Measurements from ENCODE around the gene PSME3IP1. TPM values are rescaled to one million over a fixed set of nuclear protein-coding genes. Genes with fewer than 3 reads are reported as not detected.

The PSME3IP1 gene, protein sequence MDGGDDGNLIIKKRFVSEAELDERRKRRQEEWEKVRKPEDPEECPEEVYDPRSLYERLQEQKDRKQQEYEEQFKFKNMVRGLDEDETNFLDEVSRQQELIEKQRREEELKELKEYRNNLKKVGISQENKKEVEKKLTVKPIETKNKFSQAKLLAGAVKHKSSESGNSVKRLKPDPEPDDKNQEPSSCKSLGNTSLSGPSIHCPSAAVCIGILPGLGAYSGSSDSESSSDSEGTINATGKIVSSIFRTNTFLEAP
- 74.5 and 75.3 TPM in 2 replicates for total RNA-seq

DNA sequence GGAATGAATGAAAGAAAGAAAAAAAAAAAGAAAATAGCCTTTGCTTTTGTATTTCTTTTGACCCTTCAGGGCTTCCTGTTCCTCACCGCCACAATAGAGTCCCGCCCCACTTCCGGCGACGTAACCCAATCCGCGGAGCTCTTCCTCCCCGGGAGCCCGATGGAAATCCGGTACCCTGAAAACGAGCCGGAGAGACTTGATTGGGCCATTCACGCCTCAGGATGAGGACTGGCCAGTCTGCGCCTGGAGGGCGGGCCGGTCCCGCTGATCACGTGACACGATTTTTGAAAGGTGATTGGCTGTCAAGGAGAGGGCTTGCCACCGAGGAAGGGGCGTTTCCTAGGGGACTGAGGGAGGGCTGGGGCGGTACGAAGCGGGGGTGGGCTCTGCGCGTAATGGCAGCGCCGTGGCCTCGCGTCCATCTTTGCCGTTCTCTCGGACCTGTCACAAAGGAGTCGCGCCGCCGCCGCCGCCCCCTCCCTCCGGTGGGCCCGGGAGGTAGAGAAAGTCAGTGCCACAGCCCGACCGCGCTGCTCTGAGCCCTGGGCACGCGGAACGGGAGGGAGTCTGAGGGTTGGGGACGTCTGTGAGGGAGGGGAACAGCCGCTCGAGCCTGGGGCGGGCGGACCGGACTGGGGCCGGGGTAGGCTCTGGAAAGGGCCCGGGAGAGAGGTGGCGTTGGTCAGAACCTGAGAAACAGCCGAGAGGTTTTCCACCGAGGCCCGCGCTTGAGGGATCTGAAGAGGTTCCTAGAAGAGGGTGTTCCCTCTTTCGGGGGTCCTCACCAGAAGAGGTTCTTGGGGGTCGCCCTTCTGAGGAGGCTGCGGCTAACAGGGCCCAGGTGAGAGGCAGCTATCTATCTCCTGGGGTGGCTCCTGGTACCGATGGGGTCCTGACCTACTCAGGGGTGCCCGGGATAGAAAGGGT is at the start of gene PSME3IP1, which contains the start of gene RSPRY1:
PSME3IP1 (minus strand) TSS at position 95 of the 927 bp plus-strand sequence. CDS start 12,185 bp downstream, outside the sequence.
RSPRY1 (plus strand) TSS at position 385 of the 927 bp plus-strand sequence. CDS start 18,330 bp downstream, outside the sequence.

Other genes with a start within 250 kb of the PSME3IP1 start
- gene CETP, start 224.1 kb downstream of the PSME3IP1 start, total RNA-seq = not detected in 2 replicates
- 2.4 and 9.4 TPM in 2 replicates for gene NLRC5, start 196.5 kb downstream of the PSME3IP1 start, total RNA-seq
- gene CPNE2, start 93.5 kb downstream of the PSME3IP1 start, total RNA-seq = 3.8 and 18.9 TPM in 2 replicates
- gene RSPRY1, start 290 bp upstream of the PSME3IP1 start, total RNA-seq = 47.2 and 48.8 TPM in 2 replicates
- gene ARL2BP, start 59.2 kb upstream of the PSME3IP1 start, total RNA-seq = 46.4 and 69.4 TPM in 2 replicates
- gene PLLP, start 98.6 kb upstream of the PSME3IP1 start, total RNA-seq = 3.1 and 3.4 TPM in 2 replicates
- 0.36 TPM in 1 of 2 replicates, not detected in the other for gene CCL22, start 172.7 kb upstream of the PSME3IP1 start, total RNA-seq
- under 0.01 and 1.4 TPM in 2 replicates for gene CX3CL1, start 186.5 kb upstream of the PSME3IP1 start, total RNA-seq
- gene CCL17, start 218.7 kb upstream of the PSME3IP1 start, total RNA-seq = not detected in 2 replicates